DMS153 (cell line): ENCODE data around the gene PHEX.
A peak's percentile ranks its signal among the peaks of the same experiment; 100 is the strongest.

Experiments used
- DNase-seq: peaks from one replicate; lab custom pipeline; 2025; lab: John Stamatoyannopoulos, UW

PHEX gene

GRCh38 chrX:22041907-22042530, 9.9 kb downstream of the PHEX start:
- DNase-seq = no peak

DNA sequence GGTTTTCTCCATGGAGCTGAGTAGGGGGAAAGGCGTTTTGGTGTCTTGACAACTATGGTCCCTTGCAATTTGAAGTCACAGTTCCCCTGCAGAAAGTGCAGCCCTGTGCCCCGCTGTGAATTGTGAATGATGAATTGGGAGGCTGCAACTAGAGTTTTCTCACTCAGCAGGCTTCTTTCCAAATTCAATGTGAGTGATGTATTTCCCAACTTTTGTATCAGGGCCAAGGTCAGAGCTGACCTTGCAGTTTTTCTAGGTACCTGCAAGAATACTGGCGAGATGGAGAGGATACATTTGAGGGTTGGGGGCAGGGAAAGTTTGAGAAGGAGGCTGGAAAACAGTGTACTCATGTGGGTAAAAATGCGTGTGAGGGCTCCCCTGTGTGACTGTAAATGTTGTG, 11.7 kb downstream of the PHEX start:
- DNase-seq = no peak

GRCh38 chrX:22047468-22047867, 15.3 kb downstream of the PHEX start:
- DNase-seq = no peak

DNA sequence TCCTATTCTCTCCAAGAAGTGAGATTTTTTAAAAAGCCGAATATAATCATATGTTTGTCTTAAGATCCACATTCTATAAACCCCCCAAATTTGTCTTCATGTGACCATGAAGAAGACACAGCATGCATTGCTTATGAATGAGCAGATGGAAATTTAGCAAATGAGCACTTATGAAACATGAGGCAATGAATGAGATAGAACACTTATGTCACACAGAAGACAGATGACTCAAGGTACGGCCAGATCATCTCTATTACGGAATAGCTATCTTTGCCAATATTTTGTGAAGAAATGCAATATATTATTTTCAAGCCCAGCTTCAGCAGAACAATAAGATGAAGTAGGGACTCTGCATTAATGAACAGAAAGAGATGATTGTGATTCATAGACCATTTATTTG, 21.4 kb downstream of the PHEX start:
- no peak for DNase-seq

DNA sequence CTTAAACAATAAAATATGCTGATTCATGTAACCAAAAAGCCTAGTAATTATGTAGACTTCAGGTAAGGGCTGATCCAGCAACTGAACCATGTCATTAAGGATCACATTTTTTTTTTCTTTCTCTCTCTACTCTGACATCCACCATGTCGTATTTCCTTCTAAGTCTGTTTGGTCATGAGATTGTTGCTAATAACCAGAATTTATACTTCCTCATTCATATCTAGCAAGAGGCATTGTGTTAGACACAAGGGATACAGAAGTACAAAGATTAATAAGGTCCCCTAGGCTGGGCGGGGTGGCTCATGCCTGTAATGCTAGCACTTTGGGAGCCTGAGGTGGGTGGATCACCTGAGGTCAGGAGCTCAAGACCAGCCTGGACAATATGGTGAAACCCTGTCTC, 24.1 kb downstream of the PHEX start:
- no peak for DNase-seq

- no peak for DNase-seq
Observed at GRCh38 chrX:22057667-22058066, 25.5 kb downstream of the PHEX start.

- DNase-seq = no peak
Observed at GRCh38 chrX:22059775-22060174, 27.6 kb downstream of the PHEX start.

GRCh38 chrX:22060415-22061280, 28.5 kb downstream of the PHEX start:
- no peak for DNase-seq

GRCh38 chrX:22063284-22063683, 31.2 kb downstream of the PHEX start:
- DNase-seq = no peak

DNA sequence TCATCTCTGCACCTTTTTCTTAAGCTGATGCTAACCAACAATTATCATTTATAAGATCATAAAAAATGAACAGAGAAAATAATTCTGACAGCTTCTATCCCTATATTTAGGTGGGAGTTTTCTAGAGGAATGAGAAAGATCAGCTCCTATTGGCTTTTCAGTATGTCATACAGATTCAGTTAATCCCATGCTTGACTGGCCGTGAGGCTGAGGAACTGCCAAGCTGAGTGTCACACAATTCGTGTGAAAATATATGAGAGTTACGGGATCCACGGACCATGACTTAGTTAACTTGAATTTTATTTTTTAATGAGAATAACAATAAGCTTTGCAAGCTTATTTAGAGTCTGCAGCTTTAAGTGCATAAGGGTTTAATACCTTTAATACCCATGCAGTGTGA, 37.5 kb downstream of the PHEX start:
- no peak for DNase-seq

- no peak for DNase-seq
Observed at GRCh38 chrX:22073928-22074327, 41.8 kb downstream of the PHEX start.

- DNase-seq = no peak
Observed at GRCh38 chrX:22078117-22078516, 46.0 kb downstream of the PHEX start.

DNA sequence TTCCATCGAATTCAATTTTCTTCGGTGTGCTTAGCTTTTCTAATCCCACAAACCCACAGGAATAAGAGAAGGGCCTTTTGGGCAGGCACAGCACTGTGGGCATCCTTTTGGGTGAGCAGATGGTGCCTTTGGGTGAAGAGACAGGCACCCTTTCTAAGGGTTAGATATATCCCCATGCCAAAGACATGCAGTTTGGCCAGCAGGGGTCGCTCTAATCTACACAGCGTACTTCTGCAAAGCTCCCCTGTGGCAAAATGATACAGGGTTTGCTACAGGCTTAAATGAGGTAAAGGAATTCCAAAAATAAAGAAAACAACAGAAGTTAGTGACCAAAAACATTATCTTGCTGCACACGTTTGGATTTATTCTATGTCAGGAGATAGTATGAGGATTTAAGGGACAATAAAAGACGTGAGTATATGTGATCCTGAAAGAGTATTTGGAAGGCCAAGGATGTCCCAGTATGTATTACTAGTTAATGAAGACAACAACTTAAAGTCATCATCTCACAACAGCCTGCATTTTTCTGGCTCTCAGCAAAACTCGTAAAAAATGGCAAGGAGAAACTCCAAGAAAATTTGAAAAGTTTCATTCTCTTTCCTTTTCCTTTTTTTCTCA, 49.5 kb downstream of the PHEX start:
- DNase-seq = no peak

GRCh38 chrX:22086003-22086402, 53.9 kb downstream of the PHEX start:
- DNase-seq = no peak

GRCh38 chrX:22087011-22087557, 55.0 kb downstream of the PHEX start:
- DNase-seq = no peak

DNA sequence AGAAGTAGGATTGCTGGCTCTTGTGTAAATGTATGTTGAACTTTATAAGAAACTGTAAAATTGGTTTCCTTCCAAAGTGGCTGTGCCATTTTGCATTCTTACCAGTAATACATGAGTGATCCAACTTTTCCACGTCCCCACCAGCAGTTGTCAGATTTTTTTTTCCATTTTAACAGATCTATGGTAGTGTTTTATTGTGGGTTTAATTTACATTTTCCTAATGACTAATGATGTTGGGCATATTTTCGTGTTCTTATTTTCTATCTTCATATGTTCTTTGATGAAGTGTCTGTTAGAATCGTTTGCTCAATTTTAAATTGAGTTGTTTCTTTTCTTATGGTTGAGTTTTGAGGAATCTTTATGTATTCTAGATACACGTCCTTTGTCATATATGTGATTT, 56.2 kb downstream of the PHEX start:
- DNase-seq = no peak

DNA sequence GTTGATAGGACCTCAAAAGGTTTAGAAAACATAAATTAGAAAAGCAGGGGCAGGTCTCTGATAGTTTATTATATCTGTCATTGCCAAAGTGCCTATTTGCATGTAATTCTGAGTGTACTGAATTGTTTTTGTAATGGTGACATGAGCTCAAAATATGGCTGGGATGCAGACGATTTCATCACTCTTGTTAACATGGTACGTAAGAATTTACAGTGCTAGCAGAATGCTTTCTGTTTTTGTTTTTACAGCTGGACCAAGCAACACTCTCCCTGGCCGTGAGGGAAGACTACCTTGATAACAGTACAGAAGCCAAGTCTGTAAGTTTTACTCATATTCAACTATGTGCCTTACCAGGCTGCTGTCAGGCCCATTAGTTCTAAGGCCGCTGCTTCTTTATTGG, 58.1 kb downstream of the PHEX start:
- no peak for DNase-seq

DNA sequence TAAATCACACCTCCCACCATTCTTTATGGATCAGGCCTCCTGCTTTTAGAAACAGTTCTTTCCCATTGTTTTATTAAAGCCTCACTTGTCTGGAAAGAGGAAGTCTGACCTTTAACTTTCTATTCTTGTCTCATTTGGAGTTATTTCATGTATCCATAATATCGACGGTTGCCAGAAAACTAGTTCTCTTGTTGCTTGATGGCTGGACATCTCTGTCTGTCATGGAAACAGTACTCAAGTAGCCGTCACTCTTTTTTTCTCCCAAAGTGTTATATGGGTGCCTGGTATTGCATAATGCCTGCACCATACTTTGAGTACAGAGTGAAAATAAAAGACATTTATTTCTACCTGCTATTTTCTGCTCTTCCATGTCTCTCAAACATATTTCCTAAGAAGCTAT, 61.4 kb downstream of the PHEX start:
- no peak for DNase-seq

DNA sequence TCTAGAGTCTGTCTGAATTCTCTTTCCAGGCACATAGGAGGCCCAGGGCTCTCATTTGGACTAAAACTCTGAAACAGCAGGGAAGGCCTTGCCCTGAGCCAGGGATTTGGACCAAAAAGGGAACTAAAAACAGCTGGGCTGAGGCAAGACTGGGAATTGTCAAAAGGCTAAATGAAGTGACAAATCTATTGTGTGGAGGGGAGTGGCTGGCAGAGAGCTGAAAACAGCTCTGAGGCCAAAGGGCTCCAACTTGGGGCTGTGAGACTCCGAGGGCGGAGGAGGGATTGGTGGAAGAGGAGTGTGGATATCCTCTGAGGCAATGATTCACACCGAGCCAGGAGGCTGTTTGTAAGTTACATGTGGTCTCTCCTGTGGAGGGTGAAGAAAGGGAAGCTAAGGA, 63.2 kb downstream of the PHEX start:
- DNase-seq = no peak

- DNase-seq = no peak
Observed at GRCh38 chrX:22095856-22096255, 63.7 kb downstream of the PHEX start.

GRCh38 chrX:22097012-22097694, 65.0 kb downstream of the PHEX start:
- peak; percentile 28 for DNase-seq

DNA sequence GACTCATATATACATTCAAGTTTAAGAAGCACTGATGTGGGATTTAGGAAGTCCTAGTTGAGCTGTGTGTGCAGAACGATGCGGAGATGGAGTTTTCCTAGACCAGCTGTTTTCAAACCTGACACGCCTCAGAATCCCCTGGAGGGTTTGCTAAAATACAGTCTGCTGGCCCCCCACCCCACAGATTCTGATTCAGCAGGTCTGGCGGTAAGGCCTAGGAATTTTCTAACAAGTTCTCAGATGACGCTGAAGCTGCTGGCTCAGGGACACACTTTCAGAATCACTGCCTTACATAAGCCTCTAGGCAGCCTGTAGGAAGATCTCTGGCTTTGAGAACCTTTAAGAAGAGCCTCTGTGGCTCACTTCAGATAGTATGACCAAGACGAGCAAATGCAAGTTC, 73.1 kb downstream of the PHEX start:
- DNase-seq = no peak
